Medulla oblongata (tissue), 1 donor: Measurements from ENCODE around the gene GDF10.

Source experiments
- DNase-seq: peaks from one replicate; pipeline ENCODE4 v3.0.0-alpha.2; 2015; ENCODE audit errors: extremely low spot score

The GDF10 gene

DNA sequence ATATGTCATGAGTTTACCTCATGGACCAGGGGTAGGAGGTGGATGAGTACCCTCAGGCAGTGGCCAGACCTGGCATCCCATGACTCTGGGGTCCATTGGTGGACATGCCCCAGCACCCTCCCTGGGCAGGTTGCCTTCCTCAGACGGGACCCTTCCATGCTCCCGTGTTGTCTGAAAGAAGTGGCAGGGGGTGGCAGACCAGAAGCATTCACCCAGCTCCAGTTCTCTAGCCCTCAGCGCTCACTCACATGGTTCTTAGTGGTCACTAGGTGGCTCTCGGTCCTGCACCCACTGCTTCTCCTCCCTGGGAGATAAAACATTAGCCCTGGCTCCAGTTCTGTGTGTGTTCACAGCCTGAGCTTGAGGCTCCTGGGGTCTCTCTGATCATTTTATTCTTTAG, 54.2 kb downstream of the GDF10 start:
- DNase-seq, result no peak

DNA sequence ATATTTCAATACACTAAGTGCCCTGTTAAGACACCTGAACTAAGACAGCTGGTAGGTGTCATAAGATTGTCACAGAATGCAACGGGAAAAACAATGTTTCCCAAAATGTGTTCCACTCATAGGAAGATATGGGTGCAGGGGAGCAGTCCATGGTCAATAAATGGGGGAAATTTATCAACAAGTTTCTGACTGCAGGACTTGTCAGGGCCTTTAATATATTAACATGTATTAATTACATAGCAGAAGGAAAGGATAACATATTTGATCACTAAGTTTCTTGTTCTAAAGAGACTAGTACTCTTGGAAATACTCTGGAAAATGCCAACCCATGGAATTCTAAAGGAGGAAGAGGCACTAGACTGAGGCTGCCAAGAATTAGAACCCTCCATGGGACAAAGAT, 54.9 kb downstream of the GDF10 start:
- DNase-seq, result no peak

DNA sequence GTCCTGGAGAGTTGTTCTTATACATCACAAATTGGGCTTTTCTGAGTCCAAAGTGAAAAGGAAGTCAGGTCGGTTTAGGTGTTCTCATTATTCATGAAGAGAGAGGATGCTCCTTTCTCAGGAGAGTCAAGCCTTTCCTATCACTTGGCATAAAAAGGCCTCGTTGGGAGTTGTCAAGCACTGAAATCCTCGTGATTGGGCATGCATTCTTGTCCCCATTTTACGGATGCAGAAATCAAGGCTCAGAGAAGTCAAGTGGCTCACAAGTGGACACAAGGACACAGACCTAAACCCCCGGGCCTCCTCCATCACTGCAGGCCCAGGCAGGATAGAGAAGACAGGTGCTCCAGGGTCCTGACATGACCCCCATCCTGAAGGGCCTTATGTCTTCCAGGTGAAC, 56.7 kb downstream of the GDF10 start:
- no peak for DNase-seq

DNA sequence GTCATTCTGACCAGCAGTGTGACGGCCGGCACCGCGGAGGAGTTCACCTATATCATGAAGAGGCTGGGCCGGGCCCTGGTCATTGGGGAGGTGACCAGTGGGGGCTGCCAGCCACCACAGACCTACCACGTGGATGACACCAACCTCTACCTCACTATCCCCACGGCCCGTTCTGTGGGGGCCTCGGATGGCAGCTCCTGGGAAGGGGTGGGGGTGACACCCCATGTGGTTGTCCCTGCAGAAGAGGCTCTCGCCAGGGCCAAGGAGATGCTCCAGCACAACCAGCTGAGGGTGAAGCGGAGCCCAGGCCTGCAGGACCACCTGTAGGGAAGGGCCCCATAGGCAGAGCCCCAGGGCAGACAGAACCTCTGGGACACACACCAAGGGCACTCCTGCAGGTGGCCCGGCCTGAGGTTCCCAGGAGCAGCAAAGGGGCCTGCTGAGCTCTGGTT, 57.2 kb downstream of the GDF10 start:
- no peak for DNase-seq

DNA sequence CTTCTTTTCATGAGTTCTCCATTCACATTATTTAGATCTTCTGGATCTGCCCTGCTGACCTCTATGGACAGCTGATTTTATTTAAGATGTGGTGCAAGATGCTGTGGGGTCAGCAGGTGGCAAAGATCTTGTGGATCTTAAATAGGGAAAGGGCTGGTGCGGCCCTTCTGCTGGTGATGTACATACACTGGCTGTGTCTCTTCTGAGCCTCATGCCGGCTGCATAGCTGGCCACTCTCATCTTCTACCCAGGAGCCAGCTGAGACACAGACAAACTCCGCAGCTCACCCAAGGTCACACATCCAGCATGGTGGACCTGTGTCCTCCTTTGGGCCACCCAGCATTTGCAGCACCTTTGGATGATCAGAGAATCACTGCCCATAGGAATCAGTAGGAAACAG, 57.9 kb downstream of the GDF10 start:
- no peak for DNase-seq

DNA sequence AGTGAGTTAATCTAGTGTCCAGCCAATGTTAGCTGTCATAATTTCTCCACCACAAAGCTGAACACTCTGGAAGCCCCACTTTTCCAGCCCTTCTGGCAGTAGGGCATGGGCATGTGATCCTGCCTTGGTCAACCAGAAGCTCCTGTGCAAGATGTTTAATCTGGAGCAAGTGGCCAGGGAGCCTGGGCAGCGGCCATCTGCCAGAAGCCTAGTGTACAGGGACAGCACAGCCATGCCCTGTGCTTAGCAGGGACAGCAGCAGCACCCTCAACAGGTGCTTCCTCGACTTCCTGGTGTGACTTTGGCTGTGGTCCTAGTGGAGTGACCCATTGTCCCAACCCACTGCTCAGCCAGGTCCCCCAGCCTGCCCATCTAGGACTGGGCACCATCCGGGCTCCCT, 58.5 kb downstream of the GDF10 start:
- DNase-seq, result no peak

DNA sequence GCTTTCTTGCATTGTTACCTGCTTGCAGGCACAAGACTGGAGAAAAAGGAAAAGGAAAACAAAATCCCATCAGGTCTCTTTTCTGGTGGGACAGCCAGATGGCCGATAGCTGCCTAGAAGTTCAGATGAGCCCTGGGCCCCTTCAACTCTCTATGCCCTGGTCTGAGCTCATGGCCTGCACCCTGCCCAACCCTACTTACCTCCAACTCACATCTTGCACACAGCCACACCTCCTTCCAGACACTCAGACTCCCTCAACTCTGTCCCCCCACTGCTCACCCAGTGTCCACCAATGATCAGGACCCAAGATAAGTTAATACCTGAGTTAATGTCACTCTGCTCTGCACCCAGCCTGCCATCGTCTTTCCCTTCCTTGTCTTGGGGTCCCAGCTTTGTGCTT, 59.1 kb downstream of the GDF10 start:
- no peak for DNase-seq

DNA sequence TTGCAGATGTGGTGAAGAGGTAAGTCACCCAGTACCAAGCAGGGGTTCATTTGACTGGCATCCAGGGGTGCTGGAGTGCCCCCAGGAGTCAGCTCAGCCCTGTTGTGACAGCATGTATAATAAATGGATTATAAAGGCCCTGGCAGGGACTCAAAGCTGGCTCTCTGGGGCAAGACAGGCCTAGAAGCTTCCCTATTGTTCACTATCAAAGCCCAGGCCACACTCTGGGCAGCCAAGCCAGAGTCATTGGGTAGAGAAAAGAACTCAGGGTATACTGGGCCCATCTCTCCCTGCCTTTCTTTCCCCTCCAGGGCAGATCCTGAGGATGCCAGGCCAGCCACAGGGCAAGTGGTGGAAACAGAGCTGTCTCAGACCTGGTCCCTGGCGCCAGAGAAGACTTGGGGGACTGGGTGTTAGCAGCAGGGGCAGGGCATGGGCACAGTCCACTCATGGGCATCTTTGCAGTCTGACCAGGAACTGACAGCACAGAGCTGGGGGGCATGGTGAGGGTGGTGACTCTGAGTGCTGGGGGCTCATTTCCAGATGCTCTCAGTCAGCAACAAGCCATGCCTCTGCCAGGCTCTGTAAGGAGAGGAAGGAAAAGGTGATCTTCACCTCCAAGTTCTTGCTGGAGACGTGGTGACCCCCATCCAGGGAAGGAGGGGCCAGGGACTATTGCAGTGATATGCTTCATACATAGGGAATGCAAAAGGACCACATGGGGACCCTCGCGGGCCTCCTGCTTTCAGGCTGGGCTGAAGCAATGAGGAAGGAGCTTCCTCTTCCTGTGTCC, 59.8 kb downstream of the GDF10 start:
- DNase-seq, result peak; percentile 48

DNA sequence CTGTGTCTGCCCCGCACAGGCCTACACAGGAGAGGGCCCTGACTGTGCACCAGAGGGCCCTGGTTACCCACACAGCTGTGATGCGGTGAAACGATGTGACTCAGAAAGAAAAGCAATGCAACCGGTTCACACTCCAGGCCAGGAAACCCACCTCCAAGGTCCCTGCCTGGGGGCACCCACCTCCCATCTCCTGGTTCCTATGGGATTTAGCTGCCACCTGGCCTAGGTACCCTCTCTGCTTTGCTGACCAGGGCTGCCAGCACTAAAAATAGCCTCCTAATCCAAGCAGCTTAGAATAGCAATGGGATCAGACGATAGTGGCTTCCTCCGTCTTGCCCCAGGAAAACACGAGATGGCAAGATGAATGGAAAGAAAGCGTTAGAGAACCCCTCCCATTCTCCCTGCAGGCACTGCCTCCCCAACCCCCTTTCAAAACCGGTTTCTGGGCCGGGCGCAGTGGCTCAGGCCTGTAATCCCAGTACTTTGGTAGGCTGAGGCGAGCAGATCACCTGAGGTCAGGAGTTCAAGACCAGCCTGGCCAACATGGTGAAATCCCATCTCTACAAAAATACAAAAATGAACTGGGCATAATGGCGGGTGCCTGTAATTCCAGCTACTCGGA, 60.5 kb downstream of the GDF10 start:
- DNase-seq, result no peak

DNA sequence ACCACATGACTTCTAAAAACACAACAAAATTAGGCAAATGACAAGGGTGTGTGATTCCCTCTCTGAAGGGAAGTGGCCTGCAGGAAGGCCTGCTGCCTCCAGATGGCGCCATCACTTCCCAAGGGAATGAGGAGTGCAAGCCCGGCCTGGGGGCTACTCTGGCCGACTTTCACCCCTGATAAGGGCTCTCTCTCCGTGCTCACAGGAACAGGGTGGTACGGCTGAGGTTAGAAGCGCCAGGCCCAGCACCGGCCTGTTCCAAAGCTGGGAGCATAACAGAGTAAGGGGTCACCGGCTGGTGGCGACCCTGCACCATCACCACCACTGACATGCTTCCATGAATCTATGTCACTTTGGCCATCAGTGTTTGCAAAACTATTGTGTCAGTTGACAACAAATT, 61.3 kb downstream of the GDF10 start:
- peak; percentile 54 for DNase-seq

DNA sequence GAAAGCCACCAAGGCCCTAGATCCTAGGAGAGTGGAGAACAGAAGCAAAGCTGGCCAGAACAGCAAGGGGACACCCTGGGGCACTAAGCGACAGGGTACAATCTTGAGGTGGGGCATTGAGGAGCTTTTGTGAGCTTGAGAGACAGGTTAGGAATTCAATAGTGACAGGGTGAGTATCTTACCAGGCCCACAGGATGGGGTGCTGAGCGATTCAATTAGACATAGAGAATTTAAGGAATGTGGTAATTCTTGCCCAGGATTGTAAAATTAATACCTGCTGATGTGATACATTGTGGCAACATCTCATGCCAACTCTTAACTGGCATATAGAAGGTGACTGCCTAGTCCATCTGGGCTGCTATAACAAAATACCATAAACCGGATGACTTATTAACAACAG, 62.2 kb downstream of the GDF10 start:
- no peak for DNase-seq
